IMR-90 (cell line): Measurements from ENCODE around the gene USH2A. TPM values are rescaled to one million over a fixed set of nuclear protein-coding genes. Genes with fewer than 3 reads are reported as not detected.

Experiments
- ATAC-seq: fragments of 200-7000 bp; cut with Tn5 transposase; 2 replicates; pipeline ENCODE4 v1.9.1; 2020; ENCODE audit warnings: low read depth, mild to moderate bottlenecking, moderate library complexity
- BruUV-seq: library from RNA; stranded (reverse); fragments of 400-500 nt; replicated peaks from 2 replicates; lab custom pipeline; 2021; lab: Mats Ljungman, UMichigan
- CTCF ChIA-PET: fragments of 300-600 bp; formaldehyde crosslinking; extraction: SDS; loops from one replicate; lab custom pipeline; 2021; ENCODE audit warnings: antibody characterized with exemption; lab: Yijun Ruan, JAX
- POLR2A ChIA-PET: fragments of 300-600 bp; sonication (Branson Sonifier 250); formaldehyde crosslinking; loops from one replicate; lab custom pipeline; 2022; ENCODE audit warnings: antibody characterized with exemption; ENCODE audit not compliant: unreplicated experiment; lab: Charles Lee
- DNase-seq: peaks from one replicate; pipeline ENCODE4 v3.0.0; 2013
- H2AFZ ChIP-seq: replicated peaks from 2 replicates; pipeline ENCODE3; 2013; ENCODE audit warnings: low read length, mild to moderate bottlenecking; ENCODE audit not compliant: poor library complexity
- H2AK5ac ChIP-seq: 2 replicates; pipeline ENCODE4 v1.6.1; 2013; ENCODE audit warnings: low read depth, low read length, inconsistent platforms
- H2AK9ac ChIP-seq: replicated peaks from 2 replicates; pipeline ENCODE3; 2013; ENCODE audit warnings: mild to moderate bottlenecking, low read depth, low read length, moderate library complexity; ENCODE audit not compliant: poor library complexity
- H2BK120ac ChIP-seq: 2 replicates; pipeline ENCODE4 v1.6.1; 2013; ENCODE audit warnings: low read depth, low read length, inconsistent platforms
- H2BK15ac ChIP-seq: 3 replicates; pipeline ENCODE4 v1.6.1; 2013; ENCODE audit warnings: low read depth, low read length, inconsistent platforms
- H2BK20ac ChIP-seq: 2 replicates; pipeline ENCODE4 v1.6.1; 2013; ENCODE audit warnings: low read depth, mild to moderate bottlenecking, inconsistent platforms, low read length, moderate library complexity
- H2BK5ac ChIP-seq: 2 replicates; pipeline ENCODE4 v1.6.1; 2013; ENCODE audit warnings: mild to moderate bottlenecking, low read depth, low read length, inconsistent platforms; ENCODE audit not compliant: poor library complexity, severe bottlenecking
- H3K14ac ChIP-seq: replicated peaks from 2 replicates; pipeline ENCODE4 v1.6.1; 2013; ENCODE audit warnings: low read depth, low read length, inconsistent platforms
- H3K18ac ChIP-seq: 2 replicates; pipeline ENCODE4 v1.6.1; 2013; ENCODE audit warnings: low read depth, low read length, control low read depth
- H3K23ac ChIP-seq: 2 replicates; pipeline ENCODE4 v1.6.1; 2013; ENCODE audit warnings: low read depth, low read length, inconsistent platforms
- H3K27ac ChIP-seq: 2 replicates; pipeline ENCODE4 v1.5.1; 2013; ENCODE audit warnings: mild to moderate bottlenecking, control low read depth, low read length; ENCODE audit not compliant: insufficient read depth
- H3K27me3 ChIP-seq: 2 replicates; pipeline ENCODE4 v1.6.1; 2013; ENCODE audit warnings: low read length; ENCODE audit not compliant: control insufficient read depth, insufficient read depth
- H3K36me3 ChIP-seq: 2 replicates; pipeline ENCODE4 v1.6.1; 2013; ENCODE audit warnings: low read length, mixed read lengths; ENCODE audit not compliant: control insufficient read depth, insufficient read depth
- H3K4ac ChIP-seq: 2 replicates; pipeline ENCODE4 v1.6.1; 2013; ENCODE audit warnings: low read depth, low read length, inconsistent platforms
- H3K4me1 ChIP-seq: 2 replicates; pipeline ENCODE4 v1.6.1; 2013; ENCODE audit warnings: low read length, mixed read lengths; ENCODE audit not compliant: control insufficient read depth, insufficient read depth
- H3K4me2 ChIP-seq: 2 replicates; pipeline ENCODE4 v1.6.1; 2013; ENCODE audit warnings: low read depth, mild to moderate bottlenecking, control low read depth, low read length, moderate library complexity
- H3K4me3 ChIP-seq: 2 replicates; pipeline ENCODE4 v1.5.1; 2013; ENCODE audit warnings: low read depth, mild to moderate bottlenecking, control low read depth, low read length, moderate library complexity; ENCODE audit not compliant: insufficient read depth
- H3K56ac ChIP-seq: 2 replicates; pipeline ENCODE4 v1.6.1; 2013; ENCODE audit warnings: low read length, inconsistent platforms; ENCODE audit not compliant: insufficient read depth; ENCODE audit errors: extremely low read depth
- H3K79me1 ChIP-seq, 2 experiments: 2 replicates each; pipeline ENCODE4 v1.6.1; 2013; ENCODE audit warnings: low read length in 2 of 2, inconsistent platforms in 1 of 2, low read depth in 1 of 2
- H3K9ac ChIP-seq: 2 replicates; pipeline ENCODE4 v1.6.1; 2013; ENCODE audit warnings: low read depth, low read length, control low read depth
- H3K9me1 ChIP-seq: 2 replicates; pipeline ENCODE4 v1.6.1; 2013; ENCODE audit warnings: low read length, inconsistent platforms; ENCODE audit not compliant: insufficient read depth
- H3K9me3 ChIP-seq: 2 replicates; pipeline ENCODE4 v1.6.1; 2013; ENCODE audit warnings: low read length; ENCODE audit not compliant: control insufficient read depth, insufficient read depth
- H4K20me1 ChIP-seq: 2 replicates; pipeline ENCODE4 v1.6.1; 2013; ENCODE audit warnings: low read length, inconsistent platforms; ENCODE audit not compliant: insufficient read depth
- H4K5ac ChIP-seq: 2 replicates; pipeline ENCODE4 v1.6.1; 2013; ENCODE audit warnings: mild to moderate bottlenecking, low read depth, low read length, control low read depth
- H4K8ac ChIP-seq, 2 experiments: 2 replicates each; pipeline ENCODE4 v1.6.1; 2013; ENCODE audit warnings: low read depth in 2 of 2, low read length in 2 of 2, control low read depth in 1 of 2, inconsistent platforms in 1 of 2
- H4K91ac ChIP-seq: 2 replicates; pipeline ENCODE4 v1.6.1; 2013; ENCODE audit warnings: low read depth, low read length, inconsistent platforms; ENCODE audit not compliant: insufficient read depth
- BHLHE40 ChIP-seq: fragments of 150-350 bp; IDR thresholded peaks from 2 replicates; pipeline ENCODE4 v1.6.1; 2016; ENCODE audit warnings: mild to moderate bottlenecking, low read depth, low read length
- CEBPB ChIP-seq: IDR thresholded peaks from 2 replicates; pipeline ENCODE4 v1.6.1; 2012; ENCODE audit warnings: low read depth, low read length, improper control_type of control experiment
- CHD1 ChIP-seq: IDR thresholded peaks from 2 replicates; pipeline ENCODE4 v1.6.1; 2012; ENCODE audit warnings: low read depth, low read length, improper control_type of control experiment
- FOS ChIP-seq: fragments of 150-350 bp; IDR thresholded peaks from 2 replicates; pipeline ENCODE4 v1.6.1; 2016; ENCODE audit warnings: low read depth, low read length
- MAFK ChIP-seq: IDR thresholded peaks from 2 replicates; pipeline ENCODE4 v1.6.1; 2012; ENCODE audit warnings: low read depth, low read length, improper control_type of control experiment
- MAZ ChIP-seq: IDR thresholded peaks from 2 replicates; pipeline ENCODE4 v1.6.1; 2012; ENCODE audit warnings: low read depth, mild to moderate bottlenecking, low read length, improper control_type of control experiment, moderate library complexity, borderline replicate concordance
- MXI1 ChIP-seq: IDR thresholded peaks from 2 replicates; pipeline ENCODE4 v1.6.1; 2012; ENCODE audit warnings: low read depth, mild to moderate bottlenecking, low read length, moderate library complexity, borderline replicate concordance
- NFE2L2 ChIP-seq: fragments of 150-350 bp; IDR thresholded peaks from 2 replicates; pipeline ENCODE4 v1.6.1; 2016; ENCODE audit warnings: low read depth, mild to moderate bottlenecking, low read length
- POLR2A ChIP-seq: IDR thresholded peaks from 2 replicates; pipeline ENCODE4 v1.6.1; 2012; ENCODE audit warnings: mild to moderate bottlenecking, low read depth, low read length
- RAD21 ChIP-seq: IDR thresholded peaks from 2 replicates; pipeline ENCODE4 v1.6.1; 2012; ENCODE audit warnings: low read length, improper control_type of control experiment
- RCOR1 ChIP-seq: IDR thresholded peaks from 2 replicates; pipeline ENCODE4 v1.6.1; 2012; ENCODE audit warnings: mild to moderate bottlenecking, low read length, improper control_type of control experiment; ENCODE audit not compliant: insufficient replicate concordance
- RFX5 ChIP-seq: IDR thresholded peaks from 2 replicates; pipeline ENCODE4 v1.8.0; 2012; ENCODE audit warnings: low read depth, mild to moderate bottlenecking, low read length, moderate library complexity
- SMC3 ChIP-seq: fragments of 150-350 bp; IDR thresholded peaks from 2 replicates; pipeline ENCODE4 v1.6.1; 2016; ENCODE audit warnings: low read depth, mild to moderate bottlenecking, antibody characterized with exemption, low read length, moderate library complexity
- dilution Hi-C: fragments of 300-500 bp; cut with HindIII; formaldehyde crosslinking; loops from one replicate; pipeline ENCODE4 v1.14.3; 2018; ENCODE audit warnings: low sequenced_read_pairs; ENCODE audit not compliant: unreplicated experiment
- in situ Hi-C: fragments of 300-500 bp; cut with MboI; formaldehyde crosslinking; loops from 3 replicates; pipeline ENCODE4 v1.14.3; 2019; ENCODE audit warnings: low sequenced_read_pairs, inconsistent platforms, mixed read lengths
- intact Hi-C: fragments of 100-400 bp; cut with micrococcal nuclease; formaldehyde crosslinking; loops from 2 replicates; pipeline ENCODE4 v1.10.0; 2022
- polyA plus RNA-seq, 3 experiments: library from polyadenylated mRNA; depleted of rRNA; stranded (reverse); fragments of >200 nt; gene quantifications; 2 replicates each; pipeline ENCODE4 v1.2.3, GENCODE V29; 2012; ENCODE audit warnings: low replicate concordance in 1 of 3
- total RNA-seq: library from RNA; depleted of rRNA; stranded (reverse); fragments of >200 nt; gene quantifications from 2 replicates; pipeline ENCODE4 v1.2.3, GENCODE V29; 2012
- TF ChIP-seq, protein P1 (sequence below): fragments of 150-350 bp; IDR thresholded peaks from 2 replicates; pipeline ENCODE4 v1.6.1; 2016; ENCODE audit warnings: low read depth, mild to moderate bottlenecking, low read length, moderate library complexity, borderline replicate concordance
- TF ChIP-seq, protein P2 (sequence below): fragments of 150-350 bp; IDR thresholded peaks from 2 replicates; pipeline ENCODE4 v1.6.1; 2017; ENCODE audit warnings: mild to moderate bottlenecking, antibody characterized with exemption, low read length, low read depth
- TF ChIP-seq, protein P3 (sequence below): conservative IDR thresholded peaks from 2 replicates; pipeline ENCODE4 v1.5.1; 2012; ENCODE audit warnings: mild to moderate bottlenecking, low read depth, low read length, improper control_type of control experiment

USH2A gene
- total and polyA plus RNA-seq, 2 of the 4 experiments (the other 2 are of a cell fraction) = under 0.01 to 0.02 TPM

DNA sequence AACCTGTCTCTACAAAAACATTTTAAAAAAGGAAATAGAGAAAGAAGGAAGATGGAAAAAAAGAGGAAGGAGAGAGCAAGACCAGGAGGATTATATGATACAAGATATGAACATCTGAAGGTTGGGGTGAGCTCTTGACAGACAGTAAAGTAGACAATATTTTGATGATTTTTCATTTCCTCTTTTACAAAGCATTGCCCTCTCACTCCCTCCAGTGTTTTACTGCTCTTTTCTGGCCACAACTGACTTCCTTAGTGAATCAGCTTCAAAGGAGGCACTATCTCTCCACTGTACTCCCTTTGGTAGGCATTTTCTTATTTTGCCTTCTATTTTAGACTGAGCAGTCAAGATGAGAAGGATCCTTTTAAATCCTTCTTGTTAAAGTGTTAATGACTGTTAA, 559.5 kb downstream of the USH2A start:
- Histone ChIP-seq H3K9ac (no peak overlapping the region), H3K56ac (no peak overlapping the region), H3K4me3 (no peak overlapping the region), H3K27me3 (no peaks in the 10 kb centered on the region), H2BK20ac (no peak overlapping the region), H4K91ac (no peak overlapping the region), H3K14ac (no peak overlapping the region), H2AFZ (no peak overlapping the region), H4K8ac (no peak overlapping the region), H2BK15ac (no peak overlapping the region), H2AK9ac (no peak overlapping the region), H2BK120ac (no peak overlapping the region), H3K36me3 (no peaks in the 10 kb centered on the region), H4K5ac (no peak overlapping the region), H4K20me1 (no peaks in the 10 kb centered on the region), H3K4me2 (no peak overlapping the region), H3K9me3 (no peaks in the 10 kb centered on the region), H3K4me1 (no peaks in the 10 kb centered on the region), H3K18ac (no peak overlapping the region), H2AK5ac (no peak overlapping the region), H3K9me1 (no peaks in the 10 kb centered on the region), H3K23ac (no peak overlapping the region), H2BK5ac (no peak overlapping the region), H3K27ac (no peak overlapping the region), H3K4ac (no peak overlapping the region), H3K79me1 (no peaks in the 10 kb centered on the region)
- ChIA-PET POLR2A (no interaction called here), CTCF (no interaction called here)
- in situ Hi-C loops = no loop called here
- intact Hi-C loops = no loop called here
- BruUV-seq = no TSS peak
- dilution Hi-C loops = no loop called here
- TF ChIP-seq RFX5 = no peak
- TF ChIP-seq, protein P1, sequence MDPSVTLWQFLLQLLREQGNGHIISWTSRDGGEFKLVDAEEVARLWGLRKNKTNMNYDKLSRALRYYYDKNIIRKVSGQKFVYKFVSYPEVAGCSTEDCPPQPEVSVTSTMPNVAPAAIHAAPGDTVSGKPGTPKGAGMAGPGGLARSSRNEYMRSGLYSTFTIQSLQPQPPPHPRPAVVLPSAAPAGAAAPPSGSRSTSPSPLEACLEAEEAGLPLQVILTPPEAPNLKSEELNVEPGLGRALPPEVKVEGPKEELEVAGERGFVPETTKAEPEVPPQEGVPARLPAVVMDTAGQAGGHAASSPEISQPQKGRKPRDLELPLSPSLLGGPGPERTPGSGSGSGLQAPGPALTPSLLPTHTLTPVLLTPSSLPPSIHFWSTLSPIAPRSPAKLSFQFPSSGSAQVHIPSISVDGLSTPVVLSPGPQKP = no peak
- no peak for TF ChIP-seq SMC3
- no peak for TF ChIP-seq BHLHE40
- no peak for TF ChIP-seq CEBPB
- TF ChIP-seq FOS = no peak
- TF ChIP-seq, protein P2, sequence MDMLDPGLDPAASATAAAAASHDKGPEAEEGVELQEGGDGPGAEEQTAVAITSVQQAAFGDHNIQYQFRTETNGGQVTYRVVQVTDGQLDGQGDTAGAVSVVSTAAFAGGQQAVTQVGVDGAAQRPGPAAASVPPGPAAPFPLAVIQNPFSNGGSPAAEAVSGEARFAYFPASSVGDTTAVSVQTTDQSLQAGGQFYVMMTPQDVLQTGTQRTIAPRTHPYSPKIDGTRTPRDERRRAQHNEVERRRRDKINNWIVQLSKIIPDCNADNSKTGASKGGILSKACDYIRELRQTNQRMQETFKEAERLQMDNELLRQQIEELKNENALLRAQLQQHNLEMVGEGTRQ = no peak
- no peak for TF ChIP-seq MAZ
- TF ChIP-seq POLR2A = no peak
- TF ChIP-seq MAFK = no peak
- TF ChIP-seq, protein P3, sequence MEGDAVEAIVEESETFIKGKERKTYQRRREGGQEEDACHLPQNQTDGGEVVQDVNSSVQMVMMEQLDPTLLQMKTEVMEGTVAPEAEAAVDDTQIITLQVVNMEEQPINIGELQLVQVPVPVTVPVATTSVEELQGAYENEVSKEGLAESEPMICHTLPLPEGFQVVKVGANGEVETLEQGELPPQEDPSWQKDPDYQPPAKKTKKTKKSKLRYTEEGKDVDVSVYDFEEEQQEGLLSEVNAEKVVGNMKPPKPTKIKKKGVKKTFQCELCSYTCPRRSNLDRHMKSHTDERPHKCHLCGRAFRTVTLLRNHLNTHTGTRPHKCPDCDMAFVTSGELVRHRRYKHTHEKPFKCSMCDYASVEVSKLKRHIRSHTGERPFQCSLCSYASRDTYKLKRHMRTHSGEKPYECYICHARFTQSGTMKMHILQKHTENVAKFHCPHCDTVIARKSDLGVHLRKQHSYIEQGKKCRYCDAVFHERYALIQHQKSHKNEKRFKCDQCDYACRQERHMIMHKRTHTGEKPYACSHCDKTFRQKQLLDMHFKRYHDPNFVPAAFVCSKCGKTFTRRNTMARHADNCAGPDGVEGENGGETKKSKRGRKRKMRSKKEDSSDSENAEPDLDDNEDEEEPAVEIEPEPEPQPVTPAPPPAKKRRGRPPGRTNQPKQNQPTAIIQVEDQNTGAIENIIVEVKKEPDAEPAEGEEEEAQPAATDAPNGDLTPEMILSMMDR = no peak
- no peak for TF ChIP-seq RCOR1
- TF ChIP-seq NFE2L2 = no peak
- no peak for TF ChIP-seq MXI1
- no peak for TF ChIP-seq CHD1
- TF ChIP-seq RAD21 = no peak
- no peak for ATAC-seq
- no peak for DNase-seq
